COLO668 (cell line): ENCODE measurements around the gene PHYHIPL.
"Not testable (repeated sequence)": the region's sequence is repeated elsewhere in the genome, so short reads cannot be mapped to it uniquely, and the experiment has no call there.

Experiments used
- DNase-seq: peaks from one replicate; lab custom pipeline; 2025; ENCODE audit not compliant: unreplicated experiment; lab: John Stamatoyannopoulos, UW

The PHYHIPL gene

DNA sequence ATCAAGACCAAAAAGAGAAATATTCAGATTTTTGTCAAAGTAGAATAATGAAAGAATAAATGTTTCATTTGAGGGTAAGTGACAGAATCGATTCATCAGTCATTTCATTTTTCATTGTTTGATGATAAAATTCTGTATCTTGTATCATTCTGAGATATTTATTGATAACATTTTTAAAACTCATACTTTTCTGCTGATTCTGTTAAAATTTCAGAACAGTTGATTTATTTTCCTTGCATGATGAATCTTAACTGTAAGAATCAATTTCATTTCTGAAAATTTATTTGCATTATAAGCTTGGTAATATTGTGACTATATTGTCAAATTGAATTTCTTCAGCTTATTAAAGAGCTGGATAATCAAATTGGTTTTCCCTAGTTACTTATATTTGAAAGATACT is 13.9 kb downstream of the PHYHIPL start:
- DNase-seq: no peak

DNA sequence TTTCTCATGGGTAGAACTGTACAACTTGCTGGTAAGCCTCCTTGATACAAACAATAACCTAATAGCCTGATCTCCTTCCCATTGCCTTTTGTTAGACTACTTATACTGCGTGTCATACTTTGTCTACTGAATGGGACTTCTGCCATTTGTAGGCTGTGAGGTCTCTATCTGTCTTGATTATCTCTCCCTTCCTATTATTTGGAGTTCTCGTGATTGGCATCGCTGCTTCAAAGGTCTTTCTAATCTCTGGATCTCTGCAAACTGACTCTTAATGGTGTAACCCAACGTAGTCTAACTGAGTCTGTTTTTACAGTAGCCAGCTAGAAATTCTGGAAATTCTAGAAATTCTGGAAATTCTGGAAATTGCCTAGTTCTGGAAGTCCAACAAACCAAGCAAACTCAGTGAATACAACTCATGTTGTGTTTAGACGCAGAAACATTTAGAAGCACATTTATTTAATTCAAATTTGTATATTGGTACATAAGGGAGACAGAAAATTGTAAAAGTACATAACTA is 29.8 kb downstream of the PHYHIPL start:
- DNase-seq: no peak

DNA sequence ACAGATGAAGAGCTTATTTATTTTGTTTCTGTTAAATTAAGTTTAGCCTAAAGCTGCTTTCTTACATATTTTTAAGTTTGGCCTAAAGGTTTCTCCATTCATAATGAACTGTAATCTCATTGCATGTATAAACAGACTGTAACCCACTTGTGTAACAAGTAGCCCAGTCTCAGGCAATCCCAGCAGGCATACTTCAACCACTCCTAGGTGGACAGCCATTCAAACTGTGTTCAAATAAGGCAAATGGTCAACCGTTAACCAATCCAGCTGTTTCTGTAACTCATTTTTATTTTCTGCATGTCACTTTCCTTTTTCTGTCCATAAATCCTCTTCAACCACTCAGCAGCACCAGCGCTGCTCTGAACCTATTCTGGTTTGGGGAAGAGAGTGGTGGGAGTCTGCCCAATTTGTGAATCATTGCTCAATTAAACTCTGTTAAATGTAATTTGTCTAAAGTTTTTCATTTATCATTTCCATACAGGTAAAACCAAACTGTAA is 35.9 kb downstream of the PHYHIPL start:
- DNase-seq: no peak

DNA sequence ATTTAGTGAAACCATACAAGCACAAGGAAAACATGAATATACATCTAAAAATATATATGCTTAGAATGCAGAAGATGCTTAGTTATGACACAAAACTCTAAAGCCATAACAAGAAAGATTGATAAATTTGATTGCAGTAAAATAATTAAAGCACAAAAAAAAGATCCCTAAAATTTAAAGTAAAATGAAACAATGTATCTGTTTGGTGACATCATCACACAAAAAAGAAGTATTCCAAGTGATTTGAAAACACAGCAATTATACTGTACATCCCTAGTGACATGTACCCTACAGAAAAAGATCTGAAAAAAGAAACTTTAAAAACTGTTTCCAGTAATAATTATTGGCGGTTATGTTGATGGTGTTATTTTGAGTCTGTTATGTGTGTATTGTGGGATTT is 37.7 kb downstream of the PHYHIPL start:
- no peak for DNase-seq

DNA sequence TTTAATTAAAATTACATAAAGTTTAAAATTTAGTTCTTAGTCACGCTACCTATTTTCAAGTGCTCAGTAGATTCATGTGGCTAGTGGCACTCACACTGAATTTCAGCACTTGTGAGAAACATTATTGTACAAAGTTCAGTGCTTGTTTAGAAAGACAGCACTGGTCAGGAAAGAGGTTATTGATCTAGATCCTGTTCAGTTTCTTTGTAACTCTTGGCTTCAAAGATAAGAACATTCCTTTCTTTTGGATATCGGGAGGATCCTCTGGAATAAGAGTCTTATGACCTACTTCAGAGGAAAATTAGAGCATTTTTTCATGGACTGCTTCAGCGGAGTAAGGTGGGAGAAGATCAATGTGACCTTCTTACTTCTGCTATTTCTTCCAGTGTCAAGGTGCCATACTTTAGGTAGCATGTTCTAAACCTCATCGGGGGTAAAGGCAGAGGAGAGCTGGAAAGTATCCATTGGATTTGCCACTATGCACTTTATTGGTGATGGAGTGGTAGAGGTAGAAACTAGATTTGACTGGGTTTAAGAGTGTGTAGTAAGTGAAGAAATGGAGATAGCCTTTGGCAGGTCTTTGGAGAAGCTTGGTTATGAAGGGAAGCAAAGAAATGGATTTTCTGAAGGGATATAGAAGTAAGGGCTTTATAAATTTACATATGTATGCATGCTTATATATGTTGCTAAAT is 39.9 kb downstream of the PHYHIPL start:
- DNase-seq: no peak

DNA sequence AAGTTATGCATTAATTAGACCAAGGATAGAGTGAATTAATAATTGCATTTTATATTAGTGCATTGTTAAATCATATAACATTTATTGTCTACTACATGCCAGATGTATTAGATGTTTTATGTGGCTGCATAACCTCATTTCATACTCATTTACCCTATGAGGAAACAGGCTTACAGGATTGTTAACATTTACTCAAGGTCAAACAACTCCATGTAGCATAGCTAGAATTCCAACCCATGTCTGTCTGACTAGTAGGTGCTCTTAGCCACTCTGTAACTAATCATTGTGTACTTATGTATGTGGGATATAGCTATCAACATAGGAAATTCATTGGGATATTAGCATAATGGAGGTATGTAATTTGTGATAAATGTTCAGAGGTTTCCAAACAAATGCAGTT is 46.3 kb downstream of the PHYHIPL start:
- no peak for DNase-seq

DNA sequence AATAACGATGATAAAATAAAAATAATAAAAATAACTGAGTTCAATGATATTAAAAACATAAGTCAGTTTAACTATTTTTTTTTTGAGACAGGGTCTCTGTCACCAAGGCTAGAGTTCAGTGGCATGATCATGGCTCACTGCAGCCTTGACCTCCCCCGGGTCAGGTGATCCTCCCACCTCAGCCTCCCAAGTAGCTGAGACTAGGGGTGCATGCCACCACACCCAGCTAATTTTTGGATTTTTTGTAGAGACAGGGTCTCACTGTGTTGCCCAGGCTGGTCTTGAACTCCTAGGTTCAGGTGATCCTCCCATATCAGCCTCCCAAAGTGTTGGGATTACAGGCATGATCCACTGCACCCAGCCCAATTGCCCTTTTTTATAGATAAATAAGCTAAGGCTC is 47.2 kb downstream of the PHYHIPL start:
- DNase-seq: not testable (repeated sequence)

DNA sequence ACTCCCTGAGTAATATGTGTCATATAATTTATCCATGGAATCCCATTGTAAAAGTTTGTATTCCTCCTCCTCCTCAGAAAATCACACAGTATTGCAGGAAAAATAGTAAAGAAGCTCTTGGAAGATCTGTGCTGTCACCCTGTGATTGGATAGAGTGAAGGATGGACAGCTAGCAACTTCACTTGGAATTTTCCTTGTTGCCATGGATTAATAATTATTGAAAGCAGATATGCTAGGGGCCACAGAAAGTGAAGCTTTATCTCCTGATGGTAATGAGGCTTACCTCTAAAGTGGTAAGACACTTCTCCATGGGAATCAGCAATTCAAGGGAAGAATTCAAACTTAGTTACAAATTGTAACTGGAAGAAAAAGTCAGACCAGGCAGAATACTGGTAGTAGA is 48.8 kb downstream of the PHYHIPL start:
- no peak for DNase-seq

DNA sequence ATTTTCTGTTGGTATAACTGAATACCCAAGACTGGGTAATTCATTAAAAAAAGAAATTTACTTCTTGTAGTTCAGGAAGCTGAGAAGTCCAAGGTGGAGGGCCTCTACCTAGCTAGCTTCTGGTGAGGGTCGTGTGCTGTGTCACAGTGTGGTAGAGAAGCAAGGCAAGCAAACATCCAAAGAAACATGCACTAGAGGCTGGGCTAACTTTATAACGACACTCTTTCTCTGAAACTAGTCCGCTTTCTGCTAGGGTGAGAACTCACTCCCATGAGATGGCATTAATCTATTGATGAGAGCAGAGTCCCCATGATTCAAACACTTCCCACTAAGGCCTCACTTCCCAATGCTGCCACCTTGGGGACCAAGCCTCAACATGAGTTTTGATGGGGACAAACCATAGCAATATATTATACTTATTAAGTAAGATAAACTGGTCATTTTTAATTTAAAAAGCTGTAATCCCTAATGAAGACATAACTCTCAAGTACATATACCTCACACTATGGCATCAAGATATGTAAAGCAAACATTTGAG is 50.8 kb downstream of the PHYHIPL start:
- DNase-seq: no peak

DNA sequence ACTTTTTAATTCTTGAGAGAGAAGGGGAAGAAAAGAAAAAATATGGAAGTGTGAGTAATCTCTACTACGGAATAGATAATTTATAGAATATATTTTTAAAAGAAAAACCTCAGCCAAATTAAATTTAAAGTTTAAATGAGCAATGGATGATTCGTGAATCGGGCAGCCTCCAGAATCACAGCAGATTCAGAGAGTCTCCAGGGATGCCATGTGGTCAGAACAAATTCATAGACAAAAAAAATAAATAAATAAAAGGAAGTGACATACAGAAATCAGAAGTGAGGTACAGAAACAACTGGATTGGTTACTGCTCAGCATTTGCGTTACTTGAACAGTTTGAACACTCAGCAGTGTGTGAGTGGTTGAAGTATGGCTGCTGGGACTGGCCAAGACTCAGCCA is 53.0 kb downstream of the PHYHIPL start:
- DNase-seq: no peak

DNA sequence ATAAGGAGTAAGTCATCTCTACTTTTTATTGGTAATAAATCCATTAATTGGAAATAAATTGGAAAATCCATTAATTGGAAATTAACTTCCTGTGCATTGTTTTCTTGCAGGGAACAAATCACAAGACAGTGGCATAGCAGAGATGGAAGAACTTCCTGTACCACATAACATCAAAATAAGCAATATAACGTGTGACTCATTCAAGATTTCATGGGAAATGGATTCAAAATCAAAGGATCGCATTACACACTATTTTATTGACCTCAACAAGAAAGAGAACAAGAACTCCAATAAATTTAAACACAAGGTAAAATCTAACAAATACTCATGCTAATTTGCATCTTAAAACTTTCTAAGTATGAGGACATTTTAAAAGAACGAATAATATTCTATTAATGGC is 57.8 kb downstream of the PHYHIPL start:
- no peak for DNase-seq

DNA sequence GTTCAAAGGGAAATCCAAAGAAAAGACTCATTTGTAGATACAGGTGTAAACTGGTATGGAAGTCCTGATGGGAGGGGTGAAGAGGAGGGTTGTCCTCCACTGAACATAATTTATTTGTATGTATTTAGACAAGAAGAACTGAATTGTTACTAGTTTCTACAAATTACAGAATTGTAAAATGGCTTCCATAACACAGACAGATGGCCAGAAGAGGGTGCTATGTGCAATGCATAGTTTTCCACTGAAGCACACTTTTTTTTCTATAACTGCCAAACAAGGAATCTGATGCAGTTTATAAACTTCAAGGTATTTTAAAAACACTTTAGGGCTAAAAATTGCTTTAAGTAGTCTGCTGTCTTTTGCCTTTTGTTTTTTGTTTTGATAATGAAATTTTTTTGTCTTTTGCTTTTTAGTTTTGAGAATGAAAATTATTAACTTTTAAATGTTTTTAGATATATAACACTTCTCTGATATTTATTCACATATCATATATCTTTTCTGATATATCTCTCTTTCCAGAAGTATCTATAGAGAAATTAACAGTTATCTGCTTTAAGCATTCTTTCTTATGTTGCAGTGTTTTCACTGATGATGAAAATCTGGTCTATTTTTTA is 58.5 kb downstream of the PHYHIPL start:
- peak; percentile 0 for DNase-seq

DNA sequence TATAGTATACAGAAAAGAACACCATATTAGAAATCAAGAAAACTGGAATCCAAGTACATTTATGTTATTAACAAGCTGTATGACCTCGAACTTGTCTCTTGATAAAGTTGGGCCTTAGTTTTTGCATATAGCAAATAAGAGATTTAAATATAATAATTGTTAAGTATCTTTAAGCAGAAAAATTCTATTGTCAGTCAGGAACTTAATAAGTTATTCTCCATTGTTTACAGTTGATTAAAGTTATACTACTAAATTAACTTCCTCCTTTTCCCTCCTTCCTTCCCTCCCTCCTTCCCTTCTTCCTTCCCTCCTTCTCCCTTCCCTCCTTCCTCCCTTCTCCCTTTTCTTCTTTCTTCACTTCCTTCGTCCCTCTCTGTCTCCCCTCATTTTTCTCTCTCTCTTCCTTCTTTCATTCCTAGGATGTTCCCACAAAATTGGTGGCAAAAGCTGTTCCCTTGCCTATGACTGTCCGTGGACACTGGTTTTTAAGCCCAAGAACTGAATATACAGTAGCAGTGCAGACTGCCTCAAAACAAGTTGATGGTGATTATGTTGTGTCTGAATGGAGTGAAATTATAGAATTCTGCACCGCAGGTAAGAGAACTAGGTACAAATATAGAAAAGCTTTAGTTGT is 59.7 kb downstream of the PHYHIPL start:
- DNase-seq: no peak

DNA sequence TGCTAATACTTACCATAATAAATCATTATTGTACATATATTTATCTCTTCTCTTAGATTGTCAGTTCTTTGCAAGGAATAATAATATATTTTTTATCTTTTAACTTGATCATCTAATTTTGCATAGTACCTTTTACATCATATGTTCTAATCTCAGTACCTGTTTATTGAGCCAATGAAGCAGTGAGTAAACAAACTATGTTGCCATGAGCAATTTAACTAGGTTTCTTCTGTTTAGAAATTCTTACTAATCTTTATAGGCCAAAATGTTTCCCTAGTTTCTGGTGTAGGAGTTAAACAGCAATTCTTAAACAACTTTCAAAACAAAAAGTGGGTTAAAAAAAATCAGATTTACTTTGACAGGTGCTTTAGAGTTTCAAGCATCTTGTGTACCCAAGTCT is 61.3 kb downstream of the PHYHIPL start:
- no peak for DNase-seq

DNA sequence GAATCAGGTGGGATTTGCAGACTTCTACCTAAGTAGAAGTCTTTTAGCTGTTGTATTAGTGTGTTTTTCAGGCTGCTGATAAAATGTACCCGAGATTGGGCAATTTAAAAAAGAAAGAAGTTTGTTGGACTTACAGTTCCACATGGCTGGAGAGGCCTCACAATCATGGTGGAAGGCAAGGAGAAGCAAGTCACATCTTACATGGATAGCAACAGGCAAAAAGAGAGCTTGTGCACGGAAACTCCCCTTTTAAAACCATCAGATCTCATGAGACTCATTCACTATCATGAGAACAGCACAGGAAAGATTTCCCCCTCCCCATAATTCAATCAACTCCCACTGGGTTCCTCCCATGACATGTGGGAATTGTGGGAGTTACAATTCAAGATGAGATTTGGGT is 62.7 kb downstream of the PHYHIPL start:
- DNase-seq: not testable (repeated sequence)

DNA sequence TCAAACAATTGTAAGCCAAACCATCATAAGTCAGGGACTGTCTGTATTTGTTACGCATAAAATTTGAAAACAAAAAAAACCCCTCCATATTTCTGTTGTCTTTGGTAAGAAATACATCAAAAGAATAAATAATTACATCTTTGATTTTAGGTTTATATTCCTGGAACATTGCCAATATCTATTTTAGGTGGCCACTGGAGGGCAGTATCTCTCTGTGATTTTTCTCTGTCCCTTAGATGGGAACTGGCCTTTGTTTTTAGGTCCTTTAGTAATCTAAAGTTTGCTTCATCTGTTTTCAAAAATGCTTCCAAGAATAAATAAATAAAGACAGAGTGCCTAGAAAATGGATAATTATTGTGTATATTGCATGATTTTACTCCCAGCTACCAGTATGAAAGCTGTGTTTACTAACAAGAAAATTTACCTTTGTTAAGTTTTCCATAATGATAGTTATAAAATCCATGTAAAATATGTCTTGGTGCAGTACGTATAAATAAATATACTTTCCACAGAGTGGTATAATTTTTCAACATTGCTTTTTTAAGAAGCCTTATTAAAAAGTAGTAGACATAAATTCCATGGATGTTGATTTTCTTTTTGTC is 64.2 kb downstream of the PHYHIPL start:
- DNase-seq: peak; percentile 1

DNA sequence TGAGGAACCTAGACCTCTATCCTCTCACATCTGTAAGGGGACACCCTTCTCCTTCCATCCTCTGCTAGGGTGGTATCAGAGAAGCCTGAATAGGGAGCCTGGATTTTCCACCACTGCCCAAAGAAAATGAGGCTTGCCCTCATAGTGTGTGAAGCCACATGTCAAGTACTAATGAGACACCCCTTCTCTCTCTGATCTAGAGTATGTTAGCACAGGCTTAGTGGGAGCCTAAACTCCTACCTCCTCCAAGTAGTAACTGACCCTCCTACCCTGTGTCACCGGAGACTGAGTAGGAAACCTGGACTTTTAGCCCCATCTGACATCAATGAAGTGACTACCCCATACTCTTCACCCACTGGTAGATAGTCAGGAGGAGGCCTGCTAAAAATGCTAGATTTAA is 65.6 kb downstream of the PHYHIPL start:
- no peak for DNase-seq

DNA sequence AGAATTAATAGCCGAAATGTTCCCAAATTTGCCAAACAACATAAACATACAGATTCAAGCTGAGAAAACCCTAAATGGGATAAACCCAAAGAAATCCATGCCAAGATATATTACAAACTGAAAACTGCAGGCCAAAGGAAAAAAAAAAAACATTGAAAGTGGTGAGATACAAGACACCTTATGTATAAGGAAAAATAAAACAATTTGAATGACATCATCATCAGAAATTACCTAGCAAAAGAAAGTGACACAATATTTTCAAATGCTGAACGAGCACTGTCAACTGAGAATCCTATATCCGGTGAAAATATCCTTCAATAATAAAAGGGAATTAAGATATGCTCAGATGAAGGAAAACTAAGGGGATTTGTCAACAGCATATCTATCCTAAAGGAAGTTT is 66.5 kb downstream of the PHYHIPL start:
- no peak for DNase-seq

DNA sequence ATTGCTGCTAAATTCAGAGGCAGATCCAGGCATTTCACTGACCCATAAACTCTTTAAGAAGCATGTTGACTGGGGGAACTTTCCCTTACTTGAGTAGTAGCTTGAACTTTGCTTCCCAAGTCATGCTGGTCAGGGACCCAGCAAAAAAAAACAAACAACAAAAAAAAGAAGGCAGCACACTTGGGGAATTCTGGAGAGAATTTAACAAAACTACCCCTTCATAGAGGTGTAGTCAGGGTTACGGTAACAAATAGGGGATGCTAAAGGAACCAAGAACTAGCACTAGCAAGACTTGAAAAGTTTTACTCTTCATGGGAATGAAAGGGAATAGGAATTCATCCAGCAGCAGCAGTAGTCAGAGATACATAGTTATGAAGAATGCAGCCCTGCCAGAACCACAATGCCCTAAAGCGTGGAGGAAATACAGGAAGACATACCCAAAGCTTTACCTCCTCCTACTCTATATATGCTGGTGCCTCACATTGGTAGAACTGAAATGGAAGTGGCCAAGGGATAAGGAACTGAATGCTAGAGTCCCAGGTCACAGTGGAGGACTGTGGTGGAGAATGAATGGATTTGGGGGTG is 67.3 kb downstream of the PHYHIPL start:
- no peak for DNase-seq

DNA sequence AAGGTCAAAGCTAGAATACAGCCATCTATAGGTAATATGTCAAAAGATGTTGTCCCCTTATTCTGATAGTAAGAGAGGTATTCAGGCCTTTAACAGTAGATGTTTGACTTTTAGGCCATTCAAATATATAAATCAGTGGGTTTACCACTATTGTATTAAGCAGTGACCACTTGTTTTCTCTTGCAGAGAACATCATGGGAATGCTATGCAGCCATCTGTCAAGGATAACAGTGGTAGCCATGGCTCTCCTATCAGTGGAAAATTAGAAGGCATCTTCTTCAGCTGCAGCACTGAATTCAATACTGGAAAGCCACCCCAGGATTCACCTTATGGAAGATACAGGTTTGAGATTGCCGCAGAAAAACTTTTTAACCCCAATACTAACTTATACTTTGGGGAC is 68.4 kb downstream of the PHYHIPL start:
- no peak for DNase-seq

DNA sequence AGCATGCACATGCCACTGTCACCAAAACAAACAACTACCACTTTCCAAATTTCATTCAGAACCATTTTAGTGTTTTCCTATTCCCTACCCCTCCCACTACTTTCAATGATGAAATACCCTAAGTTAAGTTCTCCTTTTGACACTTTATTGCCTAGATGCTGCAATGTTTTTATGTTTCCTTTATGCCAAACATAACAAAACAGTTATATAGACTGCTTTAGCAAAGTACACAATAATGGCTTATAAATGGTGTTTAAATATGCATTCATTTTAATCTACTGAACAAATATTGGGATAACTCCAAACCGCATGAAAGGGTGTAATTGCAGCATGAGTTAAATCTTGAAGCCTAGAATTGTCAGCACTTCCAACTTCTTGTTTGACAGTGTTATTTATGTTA is 69.2 kb downstream of the PHYHIPL start:
- no peak for DNase-seq
